SK-N-SH treated with all-trans-retinoic acid at 6 μM for 48 hours (cell line): ENCODE data around the gene AIG1.

Experiments used
- ATAC-seq: fragments of 200-7000 bp; cut with Tn5 transposase; 3 replicates; pipeline ENCODE4 v1.9.1; 2020; ENCODE audit warnings: mild to moderate bottlenecking, moderate library complexity
- BACH2 ChIP-seq: fragments of 250-450 bp; sonication (Bioruptor Pico); IDR thresholded peaks from 2 replicates; pipeline ENCODE4 v1.9.0; 2021; ENCODE audit warnings: mild to moderate bottlenecking, borderline replicate concordance
- CSDC2 ChIP-seq: fragments of 250-450 bp; sonication (Bioruptor Pico); IDR thresholded peaks from 2 replicates; pipeline ENCODE4 v1.5.0; 2020; ENCODE audit warnings: mild to moderate bottlenecking, moderate library complexity
- ESRRG ChIP-seq: fragments of 250-450 bp; sonication (Bioruptor Pico); IDR thresholded peaks from 2 replicates; pipeline ENCODE4 v1.6.1; 2021; ENCODE audit warnings: mild to moderate bottlenecking
- GLIS3 ChIP-seq: fragments of 250-450 bp; sonication (Bioruptor Pico); IDR thresholded peaks from 2 replicates; pipeline ENCODE4 v1.5.0; 2020; ENCODE audit warnings: mild to moderate bottlenecking, moderate library complexity
- ISL1 ChIP-seq: fragments of 250-450 bp; sonication (Bioruptor Pico); IDR thresholded peaks from 2 replicates; pipeline ENCODE4 v2.1.2; 2022; ENCODE audit warnings: mild to moderate bottlenecking, moderate library complexity
- OSR1 ChIP-seq: fragments of 250-450 bp; sonication (Bioruptor Pico); IDR thresholded peaks from 2 replicates; pipeline ENCODE4 v1.8.0; 2022; ENCODE audit warnings: moderate library complexity, mild to moderate bottlenecking, inconsistent platforms
- PPARA ChIP-seq: fragments of 250-450 bp; sonication (Bioruptor Pico); IDR thresholded peaks from 2 replicates; pipeline ENCODE4 v1.5.0; 2020; ENCODE audit warnings: mild to moderate bottlenecking, borderline replicate concordance
- RARB ChIP-seq: fragments of 250-450 bp; sonication (Bioruptor Pico); IDR thresholded peaks from 2 replicates; pipeline ENCODE4 v1.8.0; 2021; ENCODE audit warnings: mild to moderate bottlenecking, moderate library complexity
- TCF4 ChIP-seq: fragments of 250-450 bp; sonication (Bioruptor Pico); IDR thresholded peaks from 2 replicates; pipeline ENCODE4 v1.8.0; 2021; ENCODE audit warnings: mild to moderate bottlenecking, moderate library complexity, borderline replicate concordance
- ZC3H10 ChIP-seq: fragments of 250-450 bp; sonication (Bioruptor Pico); IDR thresholded peaks from 2 replicates; pipeline ENCODE4 v1.5.1; 2021; ENCODE audit warnings: mild to moderate bottlenecking, moderate library complexity
- ZFP30 ChIP-seq: fragments of 450-650 bp; formaldehyde crosslinking; IDR thresholded peaks from 2 replicates; pipeline ENCODE4 v1.5.0; 2022; ENCODE audit warnings: mild to moderate bottlenecking, moderate library complexity
- ZNF70 ChIP-seq: fragments of 450-650 bp; formaldehyde crosslinking; IDR thresholded peaks from 2 replicates; pipeline ENCODE4 v1.5.0; 2020; ENCODE audit warnings: mild to moderate bottlenecking, moderate library complexity
- ZNF8 ChIP-seq: fragments of 450-650 bp; formaldehyde crosslinking; IDR thresholded peaks from 2 replicates; pipeline ENCODE4 v1.5.0; 2020; ENCODE audit warnings: mild to moderate bottlenecking, moderate library complexity
- TF ChIP-seq, protein P1 (sequence below): fragments of 250-450 bp; sonication (Bioruptor Pico); IDR thresholded peaks from 2 replicates; pipeline ENCODE4 v1.5.0; 2020; ENCODE audit warnings: mild to moderate bottlenecking, moderate library complexity
- TF ChIP-seq, protein P2 (sequence below): fragments of 250-450 bp; sonication (Bioruptor Pico); IDR thresholded peaks from 2 replicates; pipeline ENCODE4 v1.8.0; 2021; ENCODE audit warnings: low read depth, mild to moderate bottlenecking, moderate library complexity, borderline replicate concordance
- TF ChIP-seq, protein P3 (sequence below): fragments of 250-450 bp; sonication (Bioruptor Pico); IDR thresholded peaks from 2 replicates; pipeline ENCODE4 v1.5.1; 2021; ENCODE audit warnings: mild to moderate bottlenecking, moderate library complexity
- TF ChIP-seq, protein P4 (sequence below): fragments of 250-450 bp; sonication (Bioruptor Pico); IDR thresholded peaks from 2 replicates; pipeline ENCODE4 v1.5.1; 2020; ENCODE audit warnings: low read depth, mild to moderate bottlenecking, moderate library complexity

AIG1 gene

DNA sequence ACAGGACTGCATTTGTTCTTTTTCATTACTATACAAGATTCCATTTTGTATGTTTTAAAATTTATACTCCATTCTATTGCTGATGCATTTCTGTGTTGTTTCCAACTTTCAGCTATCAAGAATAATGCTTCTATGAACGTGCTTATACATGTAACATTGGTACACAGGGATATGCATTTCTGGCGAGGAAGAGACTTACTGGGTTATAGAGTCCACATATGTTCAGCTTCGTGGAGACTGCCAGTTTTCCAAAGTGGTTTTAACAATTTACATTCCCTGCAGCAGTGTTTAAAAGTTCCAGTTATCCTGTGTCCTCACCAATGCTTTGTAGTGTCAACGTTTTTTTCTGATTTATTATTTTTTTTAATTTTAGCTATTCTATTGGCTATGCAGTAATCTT, 48.5 kb downstream of the AIG1 start:
- ATAC-seq = no peak
- TF ChIP-seq ZNF70 = no peak
- no peak for TF ChIP-seq ZFP30 (CRISPR knock-in tag)
- TF ChIP-seq TCF4 (CRISPR knock-in tag) = no peak
- TF ChIP-seq, all 23 proteins: peak for 0

DNA sequence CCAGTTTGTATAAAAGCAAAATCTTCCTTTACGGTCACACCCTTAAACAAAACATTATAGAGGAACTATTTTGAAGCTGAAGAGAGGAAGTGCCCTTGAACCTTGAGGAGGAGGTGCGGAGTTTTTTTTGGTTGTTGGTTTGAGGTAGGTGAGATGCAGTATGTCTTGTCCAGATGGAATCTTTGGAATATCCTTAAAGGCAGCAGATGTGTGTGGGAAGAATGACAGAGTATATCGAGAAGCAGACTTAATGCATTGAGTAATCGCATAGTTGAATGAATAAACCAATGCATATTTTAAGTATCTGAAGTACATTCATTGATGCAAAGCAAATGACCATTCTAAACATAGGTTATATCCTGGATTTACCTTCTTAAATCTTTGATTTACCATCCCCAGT, 49.9 kb downstream of the AIG1 start:
- ATAC-seq = no peak
- TF ChIP-seq ISL1 (CRISPR knock-in tag) (0 out of 2 replicates have a peak, but pooled peaks have one; percentile 21), TCF4 (CRISPR knock-in tag) (no peak)

DNA sequence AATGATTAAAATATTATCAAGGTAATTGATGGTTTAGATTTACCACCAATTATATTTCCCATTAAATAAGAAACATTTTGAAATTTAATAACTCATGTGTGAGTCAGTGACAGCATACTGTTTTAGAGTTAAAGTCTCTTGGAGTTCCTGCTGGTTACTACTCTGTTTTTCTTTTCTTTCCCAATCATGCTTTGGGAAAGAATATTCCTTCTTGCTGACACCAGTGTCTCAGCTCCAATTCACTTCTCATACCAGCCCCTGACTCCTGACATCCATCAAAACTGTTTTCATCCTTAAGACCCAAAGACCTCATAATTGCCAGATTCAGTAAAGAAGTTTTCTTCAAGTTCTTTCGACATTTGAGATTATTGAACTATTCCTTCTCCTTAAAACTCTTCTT, 50.3 kb downstream of the AIG1 start:
- no peak for ATAC-seq
- TF ChIP-seq GLIS3 (CRISPR knock-in tag) (no peak), ISL1 (CRISPR knock-in tag) (no peak), ZC3H10 (no peak), ZNF8 (no peak), OSR1 (CRISPR knock-in tag) (no peak), BACH2 (no peak)
- TF ChIP-seq, protein P1, sequence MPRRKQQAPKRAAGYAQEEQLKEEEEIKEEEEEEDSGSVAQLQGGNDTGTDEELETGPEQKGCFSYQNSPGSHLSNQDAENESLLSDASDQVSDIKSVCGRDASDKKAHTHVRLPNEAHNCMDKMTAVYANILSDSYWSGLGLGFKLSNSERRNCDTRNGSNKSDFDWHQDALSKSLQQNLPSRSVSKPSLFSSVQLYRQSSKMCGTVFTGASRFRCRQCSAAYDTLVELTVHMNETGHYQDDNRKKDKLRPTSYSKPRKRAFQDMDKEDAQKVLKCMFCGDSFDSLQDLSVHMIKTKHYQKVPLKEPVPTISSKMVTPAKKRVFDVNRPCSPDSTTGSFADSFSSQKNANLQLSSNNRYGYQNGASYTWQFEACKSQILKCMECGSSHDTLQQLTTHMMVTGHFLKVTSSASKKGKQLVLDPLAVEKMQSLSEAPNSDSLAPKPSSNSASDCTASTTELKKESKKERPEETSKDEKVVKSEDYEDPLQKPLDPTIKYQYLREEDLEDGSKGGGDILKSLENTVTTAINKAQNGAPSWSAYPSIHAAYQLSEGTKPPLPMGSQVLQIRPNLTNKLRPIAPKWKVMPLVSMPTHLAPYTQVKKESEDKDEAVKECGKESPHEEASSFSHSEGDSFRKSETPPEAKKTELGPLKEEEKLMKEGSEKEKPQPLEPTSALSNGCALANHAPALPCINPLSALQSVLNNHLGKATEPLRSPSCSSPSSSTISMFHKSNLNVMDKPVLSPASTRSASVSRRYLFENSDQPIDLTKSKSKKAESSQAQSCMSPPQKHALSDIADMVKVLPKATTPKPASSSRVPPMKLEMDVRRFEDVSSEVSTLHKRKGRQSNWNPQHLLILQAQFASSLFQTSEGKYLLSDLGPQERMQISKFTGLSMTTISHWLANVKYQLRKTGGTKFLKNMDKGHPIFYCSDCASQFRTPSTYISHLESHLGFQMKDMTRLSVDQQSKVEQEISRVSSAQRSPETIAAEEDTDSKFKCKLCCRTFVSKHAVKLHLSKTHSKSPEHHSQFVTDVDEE = no peak

DNA sequence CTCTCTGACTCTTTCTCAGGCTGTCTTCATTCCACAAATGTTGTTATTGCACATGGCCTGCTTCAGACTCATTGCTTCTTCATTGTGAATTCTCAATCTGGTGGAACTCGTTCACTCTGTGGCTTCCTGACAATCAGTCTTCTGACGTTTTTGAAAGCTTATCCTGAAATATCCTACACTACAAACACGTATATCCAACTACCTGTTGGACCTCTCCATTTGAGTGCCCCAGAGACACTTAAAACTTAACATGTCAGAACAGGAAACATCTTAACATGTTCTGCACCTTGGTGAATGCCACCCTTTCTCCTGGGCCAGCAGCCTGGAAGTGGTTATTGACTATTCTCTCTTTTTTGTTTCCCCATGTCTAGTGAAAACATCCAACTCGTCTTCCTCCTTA, 50.8 kb downstream of the AIG1 start:
- no peak for ATAC-seq
- no peak for TF ChIP-seq OSR1 (CRISPR knock-in tag)
- no peak for TF ChIP-seq CSDC2 (CRISPR knock-in tag)
- TF ChIP-seq, protein P2, sequence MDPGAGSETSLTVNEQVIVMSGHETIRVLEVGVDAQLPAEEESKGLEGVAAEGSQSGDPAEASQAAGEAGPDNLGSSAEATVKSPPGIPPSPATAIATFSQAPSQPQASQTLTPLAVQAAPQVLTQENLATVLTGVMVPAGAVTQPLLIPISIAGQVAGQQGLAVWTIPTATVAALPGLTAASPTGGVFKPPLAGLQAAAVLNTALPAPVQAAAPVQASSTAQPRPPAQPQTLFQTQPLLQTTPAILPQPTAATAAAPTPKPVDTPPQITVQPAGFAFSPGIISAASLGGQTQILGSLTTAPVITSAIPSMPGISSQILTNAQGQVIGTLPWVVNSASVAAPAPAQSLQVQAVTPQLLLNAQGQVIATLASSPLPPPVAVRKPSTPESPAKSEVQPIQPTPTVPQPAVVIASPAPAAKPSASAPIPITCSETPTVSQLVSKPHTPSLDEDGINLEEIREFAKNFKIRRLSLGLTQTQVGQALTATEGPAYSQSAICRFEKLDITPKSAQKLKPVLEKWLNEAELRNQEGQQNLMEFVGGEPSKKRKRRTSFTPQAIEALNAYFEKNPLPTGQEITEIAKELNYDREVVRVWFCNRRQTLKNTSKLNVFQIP (CRISPR knock-in tag) = no peak
- TF ChIP-seq TCF4 (CRISPR knock-in tag) = no peak
- TF ChIP-seq, protein P1 = no peak

DNA sequence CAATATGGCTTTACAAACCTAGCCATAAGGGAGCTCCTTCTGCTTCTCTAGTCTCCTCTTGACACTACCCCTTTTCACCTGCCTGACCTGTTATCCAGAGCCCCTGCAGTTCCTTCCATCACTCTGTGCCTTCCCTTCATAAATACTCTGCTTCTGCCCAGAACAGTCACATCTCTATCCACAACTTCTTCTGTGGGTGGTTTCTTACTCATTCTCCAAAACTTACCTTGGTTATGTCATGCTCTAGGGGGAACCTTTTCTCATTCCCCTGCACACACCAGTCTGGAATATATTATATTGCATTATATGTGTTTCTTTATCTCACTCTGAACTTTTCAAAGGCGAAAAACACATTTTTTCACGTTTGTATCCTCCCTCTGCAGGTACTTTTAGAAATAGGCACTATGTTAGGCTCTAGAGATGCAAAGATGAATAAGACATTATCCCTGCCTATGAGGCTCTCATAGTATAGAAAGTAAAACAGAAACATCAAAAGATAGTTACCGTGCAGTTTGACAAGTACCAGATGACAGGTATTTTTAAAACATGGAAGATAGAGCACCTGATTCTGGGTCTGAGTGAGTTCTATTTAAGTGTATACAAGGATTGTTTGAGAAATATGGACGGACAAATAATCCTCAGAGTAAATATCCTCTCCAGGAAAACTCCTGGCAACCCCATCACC, 51.5 kb downstream of the AIG1 start:
- TF ChIP-seq OSR1 (CRISPR knock-in tag) (no peak), CSDC2 (CRISPR knock-in tag) (no peak), ZNF70 (no peak), PPARA (CRISPR knock-in tag) (no peak), ESRRG (CRISPR knock-in tag) (no peak), RARB (no peak)
- TF ChIP-seq, protein P3, sequence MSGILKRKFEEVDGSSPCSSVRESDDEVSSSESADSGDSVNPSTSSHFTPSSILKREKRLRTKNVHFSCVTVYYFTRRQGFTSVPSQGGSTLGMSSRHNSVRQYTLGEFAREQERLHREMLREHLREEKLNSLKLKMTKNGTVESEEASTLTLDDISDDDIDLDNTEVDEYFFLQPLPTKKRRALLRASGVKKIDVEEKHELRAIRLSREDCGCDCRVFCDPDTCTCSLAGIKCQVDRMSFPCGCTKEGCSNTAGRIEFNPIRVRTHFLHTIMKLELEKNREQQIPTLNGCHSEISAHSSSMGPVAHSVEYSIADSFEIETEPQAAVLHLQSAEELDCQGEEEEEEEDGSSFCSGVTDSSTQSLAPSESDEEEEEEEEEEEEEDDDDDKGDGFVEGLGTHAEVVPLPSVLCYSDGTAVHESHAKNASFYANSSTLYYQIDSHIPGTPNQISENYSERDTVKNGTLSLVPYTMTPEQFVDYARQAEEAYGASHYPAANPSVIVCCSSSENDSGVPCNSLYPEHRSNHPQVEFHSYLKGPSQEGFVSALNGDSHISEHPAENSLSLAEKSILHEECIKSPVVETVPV (CRISPR knock-in tag) = no peak
- TF ChIP-seq, protein P4, sequence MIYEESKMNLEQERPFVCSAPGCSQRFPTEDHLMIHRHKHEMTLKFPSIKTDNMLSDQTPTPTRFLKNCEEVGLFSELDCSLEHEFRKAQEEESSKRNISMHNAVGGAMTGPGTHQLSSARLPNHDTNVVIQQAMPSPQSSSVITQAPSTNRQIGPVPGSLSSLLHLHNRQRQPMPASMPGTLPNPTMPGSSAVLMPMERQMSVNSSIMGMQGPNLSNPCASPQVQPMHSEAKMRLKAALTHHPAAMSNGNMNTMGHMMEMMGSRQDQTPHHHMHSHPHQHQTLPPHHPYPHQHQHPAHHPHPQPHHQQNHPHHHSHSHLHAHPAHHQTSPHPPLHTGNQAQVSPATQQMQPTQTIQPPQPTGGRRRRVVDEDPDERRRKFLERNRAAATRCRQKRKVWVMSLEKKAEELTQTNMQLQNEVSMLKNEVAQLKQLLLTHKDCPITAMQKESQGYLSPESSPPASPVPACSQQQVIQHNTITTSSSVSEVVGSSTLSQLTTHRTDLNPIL (CRISPR knock-in tag) = no peak
- no peak for ATAC-seq
